Measurements from ENCODE around the gene ALOXE3.
"Not testable (repeated sequence)": the region's sequence is repeated elsewhere in the genome, so short reads cannot be mapped to it uniquely, and the experiment has no call there.

The ALOXE3 gene

DNA sequence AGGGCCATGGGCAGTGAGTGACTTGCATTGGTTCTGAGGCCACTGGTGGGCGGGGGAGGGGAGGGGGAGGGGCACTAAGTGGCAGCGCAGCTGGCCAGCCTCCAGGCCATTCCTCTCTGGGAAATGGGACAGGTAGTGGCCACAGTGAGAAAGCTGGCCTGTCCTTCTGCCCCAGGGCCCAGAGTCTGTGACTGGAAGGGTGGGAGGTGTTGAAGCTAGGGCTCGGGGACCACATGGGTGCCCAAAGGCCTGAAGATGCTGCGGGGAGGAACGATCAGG is 30.4 kb downstream of the ALOXE3 start:
- no peak for FAIRE-seq

DNA sequence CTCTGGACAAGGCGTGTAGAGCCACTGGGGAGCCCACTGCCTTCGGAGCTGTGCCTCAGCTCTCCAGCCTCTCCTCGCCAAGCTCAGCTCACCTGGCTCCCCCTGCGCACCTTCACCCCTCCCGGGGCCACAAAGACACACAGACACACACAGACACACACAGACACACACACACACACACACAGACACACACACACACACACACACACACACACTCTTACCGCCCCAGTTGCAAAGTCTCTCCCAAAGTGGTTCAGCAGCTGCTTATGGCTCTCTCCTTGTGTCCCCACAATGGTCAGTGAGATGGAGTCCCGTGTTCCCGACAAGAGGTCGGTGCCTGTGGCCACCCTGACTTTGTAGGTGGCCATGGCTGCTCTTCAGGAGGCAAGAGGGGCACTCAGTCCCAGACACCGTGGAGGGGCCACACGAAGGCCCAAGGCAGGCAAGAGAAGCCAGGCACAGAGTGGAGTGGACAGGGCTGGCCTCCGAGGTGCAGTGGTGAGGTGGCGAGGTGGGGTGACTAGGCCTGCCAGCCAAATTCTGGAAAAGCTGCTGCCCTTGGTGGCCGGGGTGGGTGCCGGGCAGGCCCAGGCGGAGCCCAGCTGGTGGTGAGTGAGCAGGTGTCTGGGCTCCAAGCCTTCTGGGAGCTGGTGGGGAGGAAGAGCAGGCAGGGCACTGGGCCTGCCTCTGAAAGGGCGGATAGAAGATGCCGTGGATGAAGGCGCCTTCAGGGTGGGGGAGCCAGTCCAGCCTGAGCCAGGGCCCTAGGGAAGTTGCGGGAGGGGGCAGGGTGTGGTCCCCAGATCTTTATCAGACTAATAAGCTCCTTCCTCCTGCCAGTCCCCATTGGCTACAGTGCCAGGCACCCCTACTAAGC is 31.0 kb downstream of the ALOXE3 start, which contains the start of gene ALOX12B:
TSS of gene ALOX12B (minus strand) at position 642 of the 877 bp plus-strand sequence. CDS start at position 368, 274 bp downstream.
- FAIRE-seq: no peak

DNA sequence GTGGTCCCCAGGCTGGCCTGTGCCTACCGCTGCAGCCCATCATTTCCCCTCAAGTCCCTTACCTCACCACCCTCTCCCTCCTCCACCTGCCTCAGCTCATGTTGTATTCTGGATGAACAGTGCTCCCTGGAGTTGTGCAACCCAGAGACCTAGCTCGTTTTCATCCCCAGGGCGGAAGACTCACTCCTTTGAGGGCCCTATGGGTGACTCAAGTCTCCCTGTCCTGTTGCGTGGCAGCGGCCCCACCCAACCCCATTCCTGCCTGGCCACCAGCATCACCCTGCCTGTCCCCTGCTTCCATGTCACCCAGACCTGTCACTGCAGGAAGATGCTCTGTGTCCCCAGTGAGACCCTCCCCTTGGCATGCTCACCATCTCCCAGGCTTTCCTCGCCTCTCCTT is 34.1 kb downstream of the ALOXE3 start:
- no peak for FAIRE-seq

DNA sequence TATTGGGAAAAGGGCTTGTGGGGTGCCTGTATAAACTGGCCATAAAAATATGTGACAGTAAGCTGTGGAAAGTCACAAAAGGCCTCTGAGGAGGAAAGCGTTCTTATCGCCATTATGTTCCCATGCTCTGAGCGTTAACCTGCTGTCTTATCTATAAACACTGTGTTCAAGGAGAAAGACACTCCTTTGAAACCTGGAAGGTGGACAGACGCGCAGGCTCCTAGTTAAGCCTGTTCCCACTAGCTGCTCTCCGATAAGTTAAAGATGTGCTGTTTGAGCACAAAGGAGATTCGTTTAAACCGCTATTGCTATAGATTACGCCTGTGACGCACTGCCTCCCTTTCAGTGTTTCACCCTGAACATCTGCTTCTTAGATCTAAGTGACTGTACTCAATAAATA is 36.0 kb downstream of the ALOXE3 start:
- no peak for FAIRE-seq

DNA sequence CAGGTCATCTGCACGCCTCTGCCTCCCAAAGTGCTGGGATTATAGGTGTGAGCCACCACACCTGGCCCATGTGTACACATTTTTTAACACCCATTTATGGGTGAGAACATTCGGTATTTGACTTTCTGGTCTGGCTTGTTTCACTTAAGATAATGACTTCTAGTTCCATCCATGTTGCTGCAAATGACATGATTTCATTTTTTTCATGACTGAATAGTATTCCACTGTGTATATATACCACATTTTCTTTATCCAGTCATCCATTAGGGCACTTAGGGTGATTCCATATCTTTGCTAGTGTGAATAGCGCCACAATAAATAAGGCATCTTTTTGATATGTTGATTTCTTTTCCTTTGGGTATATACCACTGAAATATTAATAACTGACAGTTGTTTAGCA is 36.4 kb downstream of the ALOXE3 start:
- no peak for FAIRE-seq

DNA sequence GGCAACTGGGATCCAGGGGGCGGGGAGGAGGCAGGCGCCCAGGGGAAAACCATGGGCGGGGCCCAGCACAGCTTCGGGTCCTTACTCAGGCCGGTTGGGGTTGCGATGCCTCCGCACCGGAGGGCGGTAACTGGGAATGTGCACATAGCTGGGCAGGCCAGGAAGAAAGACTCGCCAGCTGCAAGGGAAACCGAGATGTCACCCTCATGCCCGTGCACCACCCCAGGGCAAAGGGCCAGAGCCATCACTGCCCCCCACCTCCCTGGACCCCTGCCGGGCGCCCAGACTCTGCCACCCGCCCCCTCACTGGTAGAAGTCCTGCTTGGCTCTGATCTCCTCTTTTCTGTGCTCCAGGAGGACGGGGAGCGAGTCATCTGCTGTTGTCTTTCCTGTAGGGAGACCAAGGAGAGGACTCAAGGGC is 37.5 kb downstream of the ALOXE3 start:
- FAIRE-seq: no peak

DNA sequence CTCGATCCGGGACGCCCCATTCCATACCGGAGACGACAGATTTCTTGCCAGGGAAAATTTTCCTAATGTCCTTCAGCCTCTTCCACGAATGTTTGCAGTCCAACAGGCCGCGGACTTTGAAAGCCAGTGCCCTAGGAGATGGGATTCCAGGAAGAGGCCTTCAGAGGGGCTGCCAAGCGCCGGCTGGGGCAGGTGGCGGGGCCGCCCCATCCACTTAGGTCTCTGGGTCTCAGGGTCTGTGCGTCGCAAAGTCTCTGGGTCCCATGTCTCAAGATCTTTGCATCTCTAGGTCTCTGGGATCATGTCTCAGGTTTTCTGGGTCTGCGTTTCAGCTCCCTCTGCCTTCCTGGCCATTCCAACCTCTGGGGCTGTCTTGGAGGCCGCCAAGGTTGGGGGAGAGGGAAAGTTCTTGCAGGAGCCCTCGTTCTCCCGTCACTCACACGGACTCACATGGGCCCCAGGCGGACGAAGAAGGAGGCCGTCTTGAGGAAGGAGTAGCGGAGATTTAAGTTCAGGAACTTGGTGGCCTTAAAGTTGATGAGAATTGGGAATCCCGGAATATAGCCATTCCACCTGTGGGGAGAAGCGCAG is 38.0 kb downstream of the ALOXE3 start:
- FAIRE-seq: no peak

DNA sequence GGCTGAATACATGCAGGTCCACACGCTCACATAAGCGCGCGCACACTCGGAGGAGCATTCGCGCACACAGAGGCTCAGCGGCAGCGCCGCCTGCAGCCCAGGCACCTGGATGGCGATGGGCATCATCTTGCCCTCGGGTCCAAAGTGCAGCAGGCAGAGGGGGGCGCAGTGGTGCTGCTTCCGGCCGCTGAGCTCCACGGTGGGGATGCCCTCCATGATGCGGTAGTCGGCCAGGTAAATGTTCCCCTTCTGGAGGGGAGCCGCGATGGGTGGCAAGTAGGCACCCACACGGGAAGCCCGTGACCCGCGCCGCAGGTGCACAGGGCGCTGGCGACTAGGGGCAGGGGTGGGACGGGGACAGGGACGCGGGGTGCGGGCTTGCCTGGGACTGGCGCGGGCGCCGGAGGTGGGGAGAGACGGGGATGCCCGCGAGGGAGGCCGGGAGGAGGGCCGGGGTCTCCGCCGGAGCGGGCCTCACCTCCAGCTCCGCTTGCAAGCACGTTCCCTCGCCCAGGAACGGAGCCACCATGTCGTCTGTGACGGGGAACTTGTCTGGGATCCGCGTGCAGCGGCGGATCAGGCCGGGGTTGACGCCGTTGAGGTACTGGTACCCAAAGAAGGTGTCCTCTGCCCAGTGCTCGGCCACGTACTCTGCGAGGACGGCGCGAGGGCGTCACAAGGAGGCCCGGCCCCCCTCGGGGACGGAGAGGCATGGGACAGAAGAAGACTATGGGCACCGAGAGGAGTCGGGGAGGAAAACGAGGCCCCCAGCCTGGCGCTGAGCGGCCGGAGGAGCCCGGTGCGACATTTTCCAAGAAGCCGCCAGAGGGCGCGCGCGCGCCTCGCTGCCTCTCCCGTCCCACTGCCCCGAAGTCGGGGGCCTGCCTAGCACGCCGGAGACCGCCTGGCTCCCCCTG is 38.8 kb downstream of the ALOXE3 start:
- FAIRE-seq: no peak

DNA sequence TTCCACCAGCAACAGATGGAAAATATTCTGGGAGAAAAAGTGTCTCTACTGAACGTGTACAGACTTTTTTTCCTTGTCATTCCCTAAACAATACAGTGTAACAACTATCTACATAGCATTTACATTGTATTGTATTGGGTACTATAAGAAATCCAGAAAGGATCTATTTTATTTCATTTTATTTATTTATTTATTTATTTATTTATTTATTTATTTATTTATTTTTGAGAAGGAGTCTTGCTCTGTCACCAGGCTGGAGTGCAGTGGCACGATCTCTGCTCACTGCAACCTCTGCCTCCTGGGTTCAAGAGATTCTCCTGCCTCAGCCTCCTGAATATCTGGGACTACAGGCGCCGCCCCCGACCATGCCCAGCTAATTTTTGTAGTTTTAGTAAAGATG is 40.4 kb downstream of the ALOXE3 start:
- not testable (repeated sequence) for FAIRE-seq

DNA sequence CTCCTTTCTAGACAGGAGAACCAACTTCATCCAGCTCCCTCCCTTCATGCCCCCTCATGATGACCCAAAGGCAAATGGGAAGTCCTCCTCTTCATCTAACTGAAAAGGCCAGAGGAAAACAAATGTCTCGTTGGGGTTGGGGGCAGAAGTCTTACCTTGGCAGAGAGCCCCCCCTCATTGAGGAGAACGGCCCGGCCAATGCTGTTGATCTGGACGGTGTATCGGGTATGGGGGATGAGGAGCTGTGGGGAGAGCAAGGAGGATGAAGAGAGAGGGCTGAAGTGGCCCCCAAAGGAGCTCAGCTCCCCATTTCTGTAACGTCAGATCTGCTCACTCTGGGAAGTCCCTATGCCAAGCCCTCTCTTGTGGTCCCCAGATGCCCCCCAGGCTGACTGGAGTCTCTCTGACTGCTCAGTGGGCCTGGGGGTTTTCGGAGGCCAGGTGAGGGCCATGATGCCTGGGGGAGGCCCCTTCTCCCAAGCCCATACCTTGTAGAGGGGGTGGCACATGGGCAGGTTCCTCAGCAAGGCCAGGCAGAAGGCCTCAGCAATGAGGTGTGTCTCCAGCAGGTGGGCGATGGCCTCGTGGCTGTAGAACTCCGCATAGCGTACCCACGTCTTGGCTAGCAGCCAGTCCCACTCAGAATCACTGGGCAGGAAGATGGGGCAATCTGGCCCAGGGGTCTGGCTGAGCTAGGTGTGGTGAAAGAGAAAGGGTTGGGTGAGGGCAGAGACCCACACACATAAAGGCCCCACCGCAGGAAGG is 41.6 kb downstream of the ALOXE3 start:
- FAIRE-seq: no peak

DNA sequence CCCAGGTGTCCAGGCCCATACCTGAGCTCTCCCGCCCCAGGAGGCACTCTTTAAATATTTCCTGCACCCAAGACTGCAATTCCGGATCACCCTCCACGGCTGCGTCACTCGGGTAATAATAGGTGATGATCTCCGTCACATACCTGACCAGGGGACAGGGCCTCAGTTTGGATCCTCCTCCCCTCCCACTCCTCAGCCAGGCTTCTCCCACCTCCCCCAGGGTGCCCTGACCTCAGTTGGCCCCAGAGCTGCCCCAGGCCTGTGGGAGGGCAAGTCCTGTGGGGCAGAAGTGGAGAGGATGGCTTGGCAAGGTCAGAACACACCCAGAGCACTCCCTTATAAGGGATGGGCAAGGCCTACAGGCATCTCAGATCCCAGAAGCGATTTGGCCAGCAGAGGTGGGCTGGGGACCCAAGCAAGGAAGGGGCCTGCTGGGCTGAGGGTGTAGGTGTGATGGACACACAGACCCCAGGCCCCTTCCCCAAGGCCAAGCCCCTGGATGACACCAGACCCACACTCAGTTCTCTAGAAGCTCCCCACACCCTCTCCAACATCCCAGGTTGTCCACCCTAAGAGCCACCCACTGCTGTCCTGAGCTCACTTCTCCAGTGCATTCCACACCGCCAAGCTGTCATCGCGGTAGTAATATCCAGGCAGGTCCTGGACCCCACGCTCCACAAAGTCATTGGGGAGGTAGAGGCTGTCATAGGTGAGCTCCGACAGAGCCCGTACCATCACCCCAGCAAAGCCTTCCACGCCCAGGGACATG is 42.6 kb downstream of the ALOXE3 start:
- FAIRE-seq: no peak

DNA sequence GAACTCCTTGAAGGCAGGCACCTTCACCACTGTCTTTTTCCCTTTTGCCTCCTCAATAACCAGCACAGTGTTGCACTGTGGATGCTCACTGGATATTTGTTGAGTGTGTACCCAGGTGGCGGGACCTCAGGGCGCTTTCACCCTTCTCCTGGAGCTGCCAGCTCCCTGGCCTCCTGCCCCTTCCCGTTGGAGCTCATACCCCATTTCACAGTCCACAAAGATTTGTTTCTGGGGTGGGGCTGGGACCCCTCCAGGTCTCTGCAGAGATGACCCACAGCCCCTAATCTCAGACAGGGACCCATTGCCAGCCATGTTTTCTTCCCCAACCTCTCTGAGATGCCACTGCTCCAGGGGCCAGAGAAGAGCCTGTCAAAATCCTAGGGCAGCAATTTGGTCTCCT is 43.2 kb downstream of the ALOXE3 start:
- no peak for FAIRE-seq

DNA sequence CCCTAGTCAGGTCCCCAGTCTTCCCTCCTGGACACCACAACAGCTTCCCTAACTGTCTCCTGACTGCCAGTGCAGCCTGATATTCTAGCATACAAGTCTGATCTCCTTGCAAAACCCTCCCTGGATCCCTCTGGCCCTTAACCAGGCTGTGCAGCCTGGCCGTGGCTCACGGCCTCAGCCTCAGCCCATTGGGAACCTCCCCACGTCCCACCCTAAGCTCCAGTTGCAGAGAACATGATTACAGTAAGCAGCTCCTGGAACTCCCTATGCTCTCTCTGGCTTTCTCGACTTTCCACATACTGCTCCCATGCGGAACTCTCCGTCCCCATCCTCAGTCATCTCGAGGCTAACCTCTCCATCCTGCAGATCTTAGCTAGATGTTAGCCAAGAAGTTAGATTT is 43.8 kb downstream of the ALOXE3 start:
- no peak for FAIRE-seq

DNA sequence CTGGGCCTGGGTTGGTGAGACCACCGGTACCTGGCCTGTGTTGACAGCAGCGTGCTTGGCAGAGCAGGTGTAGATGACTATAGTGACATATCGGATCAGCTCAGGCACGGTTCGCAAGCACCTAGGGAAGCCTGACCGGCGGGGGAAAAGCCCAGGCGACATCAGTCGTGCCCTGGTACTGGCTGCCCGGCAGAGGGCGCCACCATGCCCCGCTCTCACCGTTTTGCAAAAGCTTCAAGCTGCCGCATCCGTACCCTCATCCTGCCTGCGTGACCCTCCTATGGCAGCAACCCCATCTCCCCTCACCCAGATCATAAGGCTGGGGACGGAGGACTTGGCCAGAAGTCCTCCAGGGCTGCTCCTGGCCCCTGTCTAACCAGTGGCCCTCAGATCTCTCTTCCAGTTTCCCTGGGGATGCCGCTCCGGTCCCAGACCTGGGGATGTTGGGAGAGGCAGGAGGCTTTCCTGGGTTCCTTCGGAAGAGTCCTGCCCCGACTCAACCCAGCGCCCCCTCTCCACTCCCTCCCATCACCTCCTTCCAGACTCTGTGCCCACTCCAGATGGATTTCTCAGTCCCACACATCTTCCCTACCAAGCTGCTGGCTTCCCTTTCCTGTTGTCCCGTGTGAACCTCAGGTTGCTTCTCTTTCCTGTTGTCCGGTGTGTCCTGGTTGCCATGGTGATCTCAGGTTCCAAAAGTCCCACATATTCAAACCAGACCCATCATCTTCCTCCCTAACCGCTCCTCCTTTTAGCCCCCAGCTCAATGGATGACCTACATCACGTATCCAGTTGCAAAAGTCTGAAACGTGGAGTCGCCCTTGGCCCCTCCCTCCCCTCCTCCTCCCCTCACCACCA is 44.5 kb downstream of the ALOXE3 start:
- FAIRE-seq: no peak

DNA sequence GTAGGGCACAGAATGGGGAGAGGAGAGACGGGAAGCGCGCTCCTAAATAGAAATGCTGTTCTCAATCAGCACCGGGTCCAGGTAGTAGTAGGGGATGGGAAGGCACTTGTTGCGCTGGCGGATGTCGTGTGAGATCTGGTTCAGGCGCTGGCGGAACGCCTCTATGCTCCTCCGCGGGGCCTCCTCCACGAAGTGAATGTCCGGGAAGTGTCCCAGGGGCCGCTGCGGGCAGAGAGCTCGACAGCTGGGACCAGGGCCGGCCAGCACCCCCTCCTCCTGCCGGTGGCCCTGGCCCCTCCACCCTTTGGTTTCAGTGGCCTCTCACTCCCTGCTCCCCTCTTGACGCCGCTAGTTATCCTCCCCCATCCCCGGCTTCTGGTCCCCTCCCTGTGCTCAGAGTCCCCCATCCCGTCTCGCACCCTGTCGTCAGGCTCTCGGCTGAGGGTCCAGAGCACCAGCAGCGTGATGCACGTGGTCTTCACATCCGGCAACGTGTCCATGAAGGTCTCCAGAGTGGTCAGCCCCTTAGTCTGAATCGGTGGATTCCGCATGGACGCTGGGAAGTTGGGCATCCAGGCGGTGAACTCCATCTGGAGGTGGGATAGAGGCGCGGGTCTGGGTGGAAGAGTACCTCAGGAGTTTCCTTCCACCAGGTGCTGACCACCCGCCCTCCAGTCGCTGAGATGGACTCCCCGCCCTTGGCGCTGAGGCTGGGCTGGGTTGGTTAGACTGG is 45.4 kb downstream of the ALOXE3 start:
- no peak for FAIRE-seq

DNA sequence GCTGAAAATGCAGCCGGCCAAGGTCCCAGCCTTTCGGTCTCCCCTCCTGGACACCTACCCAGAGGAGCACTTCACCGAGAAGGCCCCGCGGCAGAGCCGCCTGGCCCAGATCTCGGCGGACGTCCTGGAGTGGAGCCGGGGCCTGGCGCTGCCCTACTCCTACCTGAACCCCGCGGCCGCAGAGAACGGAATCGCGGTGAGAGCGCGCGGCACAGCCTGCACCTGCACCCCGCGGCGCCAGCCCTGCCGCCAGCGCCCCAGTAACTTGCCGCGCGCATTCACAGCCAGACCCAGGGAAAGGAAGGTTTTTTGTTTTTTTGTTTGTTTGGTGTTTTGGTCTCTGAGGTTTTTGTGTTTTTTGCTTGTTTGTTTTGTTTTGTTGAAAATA is 46.0 kb downstream of the ALOXE3 start:
- FAIRE-seq: no peak

DNA sequence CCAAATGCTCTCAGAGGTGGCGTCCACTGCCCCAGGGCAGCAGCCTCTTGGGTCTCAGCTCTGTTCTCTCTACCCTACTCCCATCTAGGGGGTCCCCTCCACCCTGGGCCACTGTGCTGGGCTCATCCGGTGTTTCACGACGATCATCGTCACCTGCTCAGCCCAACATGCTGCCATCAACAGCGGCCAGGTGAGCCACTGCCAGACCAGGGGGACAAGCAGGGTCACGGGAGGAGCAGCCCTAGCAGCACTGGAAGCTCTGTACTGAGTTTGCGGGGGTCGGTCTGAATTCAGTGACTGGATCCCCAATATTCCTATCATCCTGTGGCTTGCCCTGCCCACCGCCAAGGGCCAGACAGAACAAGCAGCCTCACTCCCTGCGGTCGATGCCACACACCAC is 46.8 kb downstream of the ALOXE3 start:
- FAIRE-seq: no peak

DNA sequence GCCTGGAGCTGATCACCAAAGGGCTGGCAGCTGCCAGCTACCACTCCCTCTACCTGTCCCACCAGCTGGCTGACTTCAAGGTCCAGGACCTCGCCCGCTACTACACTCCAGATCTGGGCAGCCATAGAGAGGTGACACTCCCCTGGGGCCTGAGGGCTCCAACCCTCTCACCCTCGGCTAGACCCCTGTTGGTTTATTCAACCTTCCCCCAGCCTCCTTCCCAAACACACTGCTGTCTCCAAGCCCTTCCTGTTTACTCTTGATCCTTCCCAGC is 48.8 kb downstream of the ALOXE3 start:
- no peak for FAIRE-seq

DNA sequence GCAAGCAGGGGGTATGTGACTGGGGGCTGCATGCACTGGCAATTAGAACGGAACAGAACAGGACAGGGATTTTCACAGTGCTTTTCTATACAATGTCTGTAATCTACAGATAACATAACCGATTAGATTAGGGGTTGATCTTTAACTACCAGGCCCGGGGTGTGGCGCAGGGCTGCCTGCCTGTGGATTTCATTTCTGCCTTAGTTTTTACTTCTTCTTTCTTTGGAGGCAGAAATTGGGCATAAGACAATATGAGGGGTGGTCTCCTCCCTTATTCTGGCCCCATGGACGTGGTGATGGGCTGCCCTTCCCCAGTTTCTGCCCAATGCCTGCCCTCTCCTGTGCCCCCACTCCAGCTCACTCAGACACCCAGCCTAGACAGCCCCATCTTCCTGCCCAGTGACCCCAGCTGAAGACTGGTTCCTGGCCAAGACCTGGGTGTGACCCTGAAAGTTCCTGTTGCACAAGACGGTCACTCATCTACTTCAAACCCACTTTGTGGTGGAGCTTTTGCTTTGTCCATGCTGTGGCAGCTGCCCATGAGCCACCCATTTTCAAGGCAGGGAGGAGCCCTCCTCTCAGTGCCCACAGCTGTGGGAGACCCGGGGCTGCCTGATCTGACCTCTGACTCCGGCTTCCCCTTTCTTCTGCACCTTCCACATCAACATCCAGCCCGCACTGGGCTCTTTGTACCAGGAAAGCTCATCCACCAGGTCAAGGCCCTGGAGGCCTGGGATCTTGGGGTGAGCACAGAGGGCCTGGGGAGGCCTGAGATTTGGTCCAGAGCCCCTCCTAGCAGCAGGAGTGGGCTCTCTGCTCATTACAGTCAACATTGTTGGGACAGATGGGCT is 49.4 kb downstream of the ALOXE3 start:
- FAIRE-seq: no peak

DNA sequence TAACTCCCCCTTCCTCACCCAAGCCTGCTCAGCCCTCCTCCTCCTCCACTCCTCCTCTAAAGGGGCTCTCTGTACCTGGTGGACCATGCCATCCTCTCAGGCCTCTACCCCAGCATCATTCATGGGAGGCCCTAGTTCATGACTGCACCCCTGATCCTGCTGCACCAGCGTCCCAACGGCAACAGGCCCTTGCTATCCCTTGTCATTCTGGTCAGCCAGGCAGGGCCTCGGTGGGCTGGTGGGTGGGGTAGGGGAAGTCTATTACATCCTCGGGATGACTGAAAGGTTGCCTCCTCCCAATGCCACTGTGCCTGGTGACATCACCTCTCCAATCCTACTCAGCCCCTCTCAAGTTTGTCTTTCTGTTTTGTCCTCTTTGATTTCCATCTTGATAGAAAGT is 50.5 kb downstream of the ALOXE3 start:
- no peak for FAIRE-seq

All from islet of Langerhans (tissue), 1 donor.